GM12801 (cell line): ENCODE data around the gene SPATA18.

Source experiments
- CTCF ChIP-seq: IDR thresholded peaks from one replicate; pipeline ENCODE4 v1.5.1; 2011; ENCODE audit warnings: control low read depth; ENCODE audit not compliant: insufficient read length; ENCODE audit errors: extremely low read depth

SPATA18 gene

DNA sequence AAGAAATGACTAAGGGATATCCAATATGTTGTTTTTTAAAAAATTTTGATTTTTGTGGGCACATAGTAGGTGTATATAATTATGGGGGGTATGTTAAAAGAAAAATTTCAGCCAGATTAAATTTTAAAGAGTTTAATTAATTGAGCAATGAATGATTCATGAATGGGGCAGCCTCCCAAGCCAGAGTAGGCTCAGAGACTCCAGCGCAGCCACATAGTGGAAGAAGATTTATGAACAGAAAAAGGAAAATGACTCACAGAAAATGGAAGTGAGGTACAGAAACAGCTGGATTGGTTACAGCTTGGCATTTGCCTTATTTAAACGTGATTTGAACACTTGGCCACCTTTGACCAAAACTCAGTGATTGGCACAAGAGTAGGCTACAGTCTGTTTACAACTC lies 91.7 kb downstream of the SPATA18 start:
- TF ChIP-seq CTCF, result no peak

GRCh38 chr4:52143815-52144214 lies 92.7 kb downstream of the SPATA18 start:
- no peak for TF ChIP-seq CTCF

DNA sequence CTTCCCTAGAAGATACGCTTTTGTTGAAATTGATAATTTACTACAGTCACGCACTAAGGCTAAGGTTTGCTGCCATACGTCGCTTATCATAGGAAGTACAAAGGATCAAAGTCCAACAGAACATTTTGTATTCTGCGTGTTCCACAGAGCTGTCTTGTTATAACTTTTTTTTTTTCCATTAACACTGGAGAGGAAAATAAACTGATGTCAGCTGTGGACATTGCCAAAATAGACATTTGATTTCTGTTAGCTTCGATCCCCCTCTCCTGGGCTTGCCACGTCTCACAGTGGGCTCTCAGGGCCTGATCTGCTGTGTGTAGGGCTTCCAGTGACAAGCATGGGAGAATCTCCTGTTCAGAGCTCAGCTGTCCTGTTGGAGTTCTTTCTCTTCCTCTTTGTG lies 93.3 kb downstream of the SPATA18 start:
- no peak for TF ChIP-seq CTCF
